Right lobe of liver (tissue), 6 donors: ENCODE measurements around the gene HAUS7. TPM values are rescaled to one million over a fixed set of nuclear protein-coding genes. Genes with fewer than 3 reads are reported as not detected.

ENCODE experiments used
- ATAC-seq, 4 donors: fragments of 200-7000 bp; cut with Tn5 transposase; one replicate each; pipeline ENCODE4 v1.9.1; 2020; ENCODE audit warnings: mild to moderate bottlenecking in 4 of 4, moderate library complexity in 4 of 4
- DNase-seq, 3 donors: peaks; one replicate each; pipeline ENCODE4 v3.0.0-alpha.2; 2020
- H3K27ac ChIP-seq, 3 donors: fragments of 200-600 bp; one replicate each; pipeline ENCODE4 v1.8.0; 2022
- H3K27me3 ChIP-seq, 2 donors: fragments of 200-600 bp; one replicate each; pipeline ENCODE4 v1.8.0; 2022
- H3K36me3 ChIP-seq, 4 donors: fragments of 200-600 bp; sonication (generic) in 1 of 4; one replicate each; pipeline versions ENCODE4 v1.5.1 to v1.8.0; 2017 to 2022; ENCODE audit warnings: control low read depth in 1 of 4
- H3K4me1 ChIP-seq, 4 donors: fragments of 200-600 bp; sonication (generic) in 1 of 4; one replicate each; pipeline versions ENCODE4 v1.5.1 to v1.8.0; 2017 to 2022; ENCODE audit warnings: control low read depth in 1 of 4
- H3K4me3 ChIP-seq, 3 donors: fragments of 200-600 bp; one replicate each; pipeline ENCODE4 v1.8.0; 2022
- H3K9me3 ChIP-seq, 4 donors: fragments of 200-600 bp; sonication (generic) in 1 of 4; one replicate each; pipeline versions ENCODE4 v1.5.1 to v1.8.0; 2017 to 2022; ENCODE audit warnings: control low read depth in 1 of 4
- POLR2A ChIP-seq: fragments of 450-650 bp; IDR thresholded peaks from one replicate; pipeline ENCODE4 v1.6.1; 2017; ENCODE audit warnings: antibody characterized with exemption, mild to moderate bottlenecking
- WGBS: methylation state at CpG from one replicate; pipeline ENCODE4 v1.1.6; 2018; ENCODE audit warnings: low coverage, low lambda C conversion rate; ENCODE audit not compliant: insufficient coverage; ENCODE audit errors: missing lambda C conversion rate; 5-methylcytosine and 5-hydroxymethylcytosine counted together
- intact Hi-C, 2 donors: fragments of 100-400 bp; cut with DNase I; formaldehyde crosslinking; loops; one replicate each; pipeline versions ENCODE4 v1.11.2 to v1.14.1; 2022
- total RNA-seq, 6 experiments: library from RNA; depleted of rRNA in 2 of 6; stranded (reverse); fragments of >200 nt in 2 of 6; fragmentation: NEBNext Ultra II Directional in 3 of 6; extraction: Animal tissue kit (Norgen Biotek cat#: 25700) in 3 of 6; gene quantifications; one replicate each; pipeline versions ENCODE4 v1.1.0 to v1.2.4, GENCODE V29; 2016 to 2023
- TF ChIP-seq, protein P1 (sequence below), 4 donors: fragments of 200-600 bp in 3 of 4; fragments of 450-650 bp in 1 of 4; IDR thresholded peaks; one replicate each; pipeline versions ENCODE4 v1.5.1 to v1.8.0; 2016 to 2022; ENCODE audit warnings: antibody characterized with exemption in 4 of 4, mild to moderate bottlenecking in 2 of 4
- donor health status: DM: no; HTN: yes; CAD: no.
- donor health status: DM: no; HTN: no; CAD: no.
- donor health status: DM: no; HTN: no; CAD: no.
- donor health status: DM: no; HTN: yes; CAD: no.
- donor health status: DM: no; HTN: yes; CAD: no.

Gene HAUS7
- total RNA-seq, 6 experiments from 2014 or later, result 5.6 to 14.9 (median 8.8) TPM

DNA sequence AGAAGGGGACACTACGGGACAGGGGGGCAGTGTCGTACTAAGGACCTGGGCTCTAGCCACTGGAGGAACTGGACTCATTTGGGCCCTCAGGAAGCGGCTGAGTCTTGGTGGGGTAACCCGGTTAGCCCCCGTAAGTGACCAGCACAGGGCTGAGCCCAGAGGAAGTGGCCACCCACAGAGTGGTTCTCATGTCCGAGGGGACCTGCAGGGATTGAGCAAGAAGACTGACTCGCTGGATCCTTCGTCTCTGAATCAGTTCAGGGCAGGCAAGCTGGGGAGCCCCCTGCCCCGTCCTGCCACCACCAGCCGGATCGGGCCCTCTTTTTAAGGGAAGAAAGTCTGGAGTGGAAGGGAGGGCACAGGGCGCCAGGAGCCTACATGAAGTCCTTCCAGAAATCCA, 23.7 kb upstream of the HAUS7 start:
- TF ChIP-seq POLR2A, result no peak
- TF ChIP-seq, protein P1, sequence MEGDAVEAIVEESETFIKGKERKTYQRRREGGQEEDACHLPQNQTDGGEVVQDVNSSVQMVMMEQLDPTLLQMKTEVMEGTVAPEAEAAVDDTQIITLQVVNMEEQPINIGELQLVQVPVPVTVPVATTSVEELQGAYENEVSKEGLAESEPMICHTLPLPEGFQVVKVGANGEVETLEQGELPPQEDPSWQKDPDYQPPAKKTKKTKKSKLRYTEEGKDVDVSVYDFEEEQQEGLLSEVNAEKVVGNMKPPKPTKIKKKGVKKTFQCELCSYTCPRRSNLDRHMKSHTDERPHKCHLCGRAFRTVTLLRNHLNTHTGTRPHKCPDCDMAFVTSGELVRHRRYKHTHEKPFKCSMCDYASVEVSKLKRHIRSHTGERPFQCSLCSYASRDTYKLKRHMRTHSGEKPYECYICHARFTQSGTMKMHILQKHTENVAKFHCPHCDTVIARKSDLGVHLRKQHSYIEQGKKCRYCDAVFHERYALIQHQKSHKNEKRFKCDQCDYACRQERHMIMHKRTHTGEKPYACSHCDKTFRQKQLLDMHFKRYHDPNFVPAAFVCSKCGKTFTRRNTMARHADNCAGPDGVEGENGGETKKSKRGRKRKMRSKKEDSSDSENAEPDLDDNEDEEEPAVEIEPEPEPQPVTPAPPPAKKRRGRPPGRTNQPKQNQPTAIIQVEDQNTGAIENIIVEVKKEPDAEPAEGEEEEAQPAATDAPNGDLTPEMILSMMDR (IDR thresholded peaks at IDR 0.05), result no peak
- H3K4me3 ChIP-seq, result no peak overlapping the region
- WGBS, result 56% methylated on average over 2 of the region's 12 CpGs
- H3K27me3 ChIP-seq, result no peaks in the 10 kb centered on the region
- intact Hi-C loops, result no loop called here
- no peak for DNase-seq
- H3K9me3 ChIP-seq, result no peaks in the 10 kb centered on the region
- no peaks in the 10 kb centered on the region for H3K36me3 ChIP-seq
- H3K4me1 ChIP-seq, result no peaks in the 10 kb centered on the region
- H3K27ac ChIP-seq, result no peak overlapping the region
- ATAC-seq, result no peak

DNA sequence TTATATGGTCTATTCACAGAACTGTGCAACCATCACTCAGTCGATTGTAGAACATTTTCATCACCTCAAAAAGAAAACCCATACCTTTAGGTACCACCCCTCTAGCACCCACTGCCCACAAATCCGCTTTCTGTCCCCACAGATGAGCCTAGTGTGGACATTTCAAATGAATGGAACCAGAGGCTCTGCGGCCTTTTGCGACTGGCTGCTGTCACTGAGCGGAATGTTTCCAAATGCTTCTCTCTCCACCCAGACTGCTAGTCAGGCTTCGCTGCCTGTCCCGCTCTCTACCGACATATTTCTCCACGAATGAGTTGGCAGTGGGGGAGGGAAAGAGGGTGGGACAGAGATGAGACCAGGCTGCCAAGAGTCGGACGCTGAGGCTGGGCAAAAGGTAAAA, 22.7 kb upstream of the HAUS7 start:
- 85% methylated on average over 11 of the region's 11 CpGs for WGBS

DNA sequence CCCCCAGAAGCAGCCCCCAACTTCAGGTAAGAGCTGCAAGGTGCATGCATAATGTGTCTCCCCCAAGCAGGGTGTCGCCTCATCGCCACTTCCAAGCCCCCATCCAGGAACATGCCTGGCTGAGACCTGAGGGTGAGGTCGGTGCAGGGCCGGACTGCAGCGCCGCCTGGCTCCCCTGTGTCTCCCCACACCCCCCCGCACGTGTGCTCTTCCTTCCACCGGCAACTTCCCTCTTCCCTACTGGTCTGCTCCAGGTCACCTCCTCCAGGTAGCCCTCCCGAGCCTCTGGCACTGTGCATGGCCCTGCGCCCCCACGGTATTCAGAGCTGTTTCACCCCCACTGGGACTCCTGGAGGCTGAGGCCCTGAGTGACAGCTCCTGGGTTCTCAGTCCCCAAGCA, 22.2 kb upstream of the HAUS7 start:
- intact Hi-C loops, result no loop called here
- 60% methylated on average over 1 of the region's 12 CpGs for WGBS
- Histone ChIP-seq H3K4me1 (no peaks in the 10 kb centered on the region), H3K36me3 (no peaks in the 10 kb centered on the region), H3K4me3 (no peak overlapping the region), H3K27ac (no peak overlapping the region), H3K27me3 (no peaks in the 10 kb centered on the region), H3K9me3 (no peaks in the 10 kb centered on the region)
- no peak for DNase-seq
- ATAC-seq, result no peak
- TF ChIP-seq, protein P1 (IDR thresholded peaks at IDR 0.05), result no peak
- TF ChIP-seq POLR2A, result no peak

More for the DNA sequence above, 22.7 kb upstream of the HAUS7 start:
- no peaks in the 10 kb centered on the region for H3K4me1 ChIP-seq
- no peak for TF ChIP-seq POLR2A
- no peak overlapping the region for H3K27ac ChIP-seq
- intact Hi-C loops, result no loop called here
- DNase-seq (no peak), ATAC-seq (no peak)
- no peak overlapping the region for H3K4me3 ChIP-seq
- H3K36me3 ChIP-seq, result no peaks in the 10 kb centered on the region
- H3K9me3 ChIP-seq, result no peaks in the 10 kb centered on the region
- H3K27me3 ChIP-seq, result no peaks in the 10 kb centered on the region

DNA sequence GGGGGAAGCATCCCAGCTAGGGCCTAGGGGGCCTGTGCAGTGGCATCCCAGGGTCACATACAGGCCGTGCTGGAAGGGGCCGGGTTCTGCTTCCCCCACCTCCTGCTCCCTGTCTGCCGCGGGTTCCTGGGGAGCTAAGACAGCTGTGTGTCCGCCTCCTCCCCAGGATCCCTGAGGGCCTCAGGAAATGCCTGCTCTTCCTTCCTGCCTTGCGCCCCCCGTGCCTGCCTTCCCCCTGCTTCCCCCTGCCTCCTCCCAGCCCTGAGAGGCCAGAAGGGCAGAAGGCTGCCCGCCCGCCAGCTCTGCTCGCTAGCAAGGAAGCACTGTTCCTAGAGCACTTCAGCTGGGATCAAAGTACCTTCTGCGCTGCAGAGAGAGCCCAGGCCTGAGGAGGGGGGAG, 21.5 kb upstream of the HAUS7 start:
- Histone ChIP-seq H3K27ac (no peak overlapping the region), H3K4me3 (no peak overlapping the region), H3K4me1 (no peaks in the 10 kb centered on the region), H3K27me3 (no peaks in the 10 kb centered on the region), H3K9me3 (no peaks in the 10 kb centered on the region), H3K36me3 (no peaks in the 10 kb centered on the region)
- intact Hi-C loops, result no loop called here
- TF ChIP-seq, protein P1 (IDR thresholded peaks at IDR 0.05), result no peak
- no peak for TF ChIP-seq POLR2A
- ATAC-seq (no peak), DNase-seq (no peak)
- WGBS, result 46% methylated on average over 7 of the region's 11 CpGs

DNA sequence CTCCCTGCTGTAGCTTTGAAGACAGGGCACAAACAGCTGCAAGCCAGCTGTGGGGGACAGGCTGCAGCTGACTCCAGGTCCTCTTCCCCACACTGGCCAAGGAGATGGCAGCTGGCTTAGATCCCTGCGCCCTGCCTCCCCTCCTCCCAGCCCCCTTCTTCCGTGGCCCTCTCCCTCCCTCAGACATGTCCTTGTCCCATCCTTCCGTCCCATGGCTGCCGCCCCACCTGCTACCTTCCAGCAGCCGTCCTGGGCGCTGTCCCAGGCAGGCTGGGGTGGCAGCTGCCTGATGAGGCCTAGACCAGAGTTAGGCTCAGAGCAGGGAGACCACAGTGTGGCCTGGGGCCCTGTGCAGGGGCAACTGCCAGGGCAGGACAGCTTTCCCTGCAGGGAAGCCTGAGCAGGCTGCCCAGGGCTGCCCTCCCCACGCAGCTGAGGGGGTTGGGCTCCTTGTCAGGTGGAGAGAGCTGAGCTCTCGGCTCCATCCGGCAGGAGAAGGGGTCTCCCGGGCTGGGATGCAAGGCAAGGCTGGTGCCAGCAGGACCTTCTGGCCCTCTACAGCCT, 21.1 kb upstream of the HAUS7 start:
- no peaks in the 10 kb centered on the region for H3K36me3 ChIP-seq
- no peaks in the 10 kb centered on the region for H3K27me3 ChIP-seq
- no peaks in the 10 kb centered on the region for H3K4me1 ChIP-seq
- intact Hi-C loops, result no loop called here
- TF ChIP-seq, protein P1 (IDR thresholded peaks at IDR 0.05), result no peak
- TF ChIP-seq POLR2A, result no peak
- 66% methylated on average over 5 of the region's 10 CpGs for WGBS
- H3K27ac ChIP-seq, result no peak overlapping the region
- no peak overlapping the region for H3K4me3 ChIP-seq
- ATAC-seq, result no peak
- no peak for DNase-seq
- no peaks in the 10 kb centered on the region for H3K9me3 ChIP-seq
